IMR-90 (cell line): Measurements from ENCODE around the gene SIRPG. TPM values are rescaled to one million over a fixed set of nuclear protein-coding genes. Genes with fewer than 3 reads are reported as not detected.
A peak's percentile ranks its signal among the peaks of the same experiment; 100 is the strongest.

Experiments used
- ATAC-seq: fragments of 200-7000 bp; cut with Tn5 transposase; 2 replicates; pipeline ENCODE4 v1.9.1; 2020; ENCODE audit warnings: low read depth, mild to moderate bottlenecking, moderate library complexity
- BruUV-seq: library from RNA; stranded (reverse); fragments of 400-500 nt; replicated peaks from 2 replicates; lab custom pipeline; 2021; lab: Mats Ljungman, UMichigan
- CTCF ChIA-PET: fragments of 300-600 bp; formaldehyde crosslinking; extraction: SDS; loops from one replicate; lab custom pipeline; 2021; ENCODE audit warnings: antibody characterized with exemption; lab: Yijun Ruan, JAX
- POLR2A ChIA-PET: fragments of 300-600 bp; sonication (Branson Sonifier 250); formaldehyde crosslinking; loops from one replicate; lab custom pipeline; 2022; ENCODE audit warnings: antibody characterized with exemption; ENCODE audit not compliant: unreplicated experiment; lab: Charles Lee
- DNase-seq: peaks from one replicate; pipeline ENCODE4 v3.0.0; 2013
- H2AFZ ChIP-seq: replicated peaks from 2 replicates; pipeline ENCODE3; 2013; ENCODE audit warnings: low read length, mild to moderate bottlenecking; ENCODE audit not compliant: poor library complexity
- H2AK5ac ChIP-seq: 2 replicates; pipeline ENCODE4 v1.6.1; 2013; ENCODE audit warnings: low read depth, low read length, inconsistent platforms
- H2AK9ac ChIP-seq: replicated peaks from 2 replicates; pipeline ENCODE3; 2013; ENCODE audit warnings: mild to moderate bottlenecking, low read depth, low read length, moderate library complexity; ENCODE audit not compliant: poor library complexity
- H2BK120ac ChIP-seq: 2 replicates; pipeline ENCODE4 v1.6.1; 2013; ENCODE audit warnings: low read depth, low read length, inconsistent platforms
- H2BK15ac ChIP-seq: 3 replicates; pipeline ENCODE4 v1.6.1; 2013; ENCODE audit warnings: low read depth, low read length, inconsistent platforms
- H2BK20ac ChIP-seq: 2 replicates; pipeline ENCODE4 v1.6.1; 2013; ENCODE audit warnings: low read depth, mild to moderate bottlenecking, inconsistent platforms, low read length, moderate library complexity
- H2BK5ac ChIP-seq: 2 replicates; pipeline ENCODE4 v1.6.1; 2013; ENCODE audit warnings: mild to moderate bottlenecking, low read depth, low read length, inconsistent platforms; ENCODE audit not compliant: poor library complexity, severe bottlenecking
- H3K14ac ChIP-seq: replicated peaks from 2 replicates; pipeline ENCODE4 v1.6.1; 2013; ENCODE audit warnings: low read depth, low read length, inconsistent platforms
- H3K18ac ChIP-seq: 2 replicates; pipeline ENCODE4 v1.6.1; 2013; ENCODE audit warnings: low read depth, low read length, control low read depth
- H3K23ac ChIP-seq: 2 replicates; pipeline ENCODE4 v1.6.1; 2013; ENCODE audit warnings: low read depth, low read length, inconsistent platforms
- H3K27ac ChIP-seq: 2 replicates; pipeline ENCODE4 v1.5.1; 2013; ENCODE audit warnings: mild to moderate bottlenecking, control low read depth, low read length; ENCODE audit not compliant: insufficient read depth
- H3K27me3 ChIP-seq: 2 replicates; pipeline ENCODE4 v1.6.1; 2013; ENCODE audit warnings: low read length; ENCODE audit not compliant: control insufficient read depth, insufficient read depth
- H3K36me3 ChIP-seq: 2 replicates; pipeline ENCODE4 v1.6.1; 2013; ENCODE audit warnings: low read length, mixed read lengths; ENCODE audit not compliant: control insufficient read depth, insufficient read depth
- H3K4ac ChIP-seq: 2 replicates; pipeline ENCODE4 v1.6.1; 2013; ENCODE audit warnings: low read depth, low read length, inconsistent platforms
- H3K4me1 ChIP-seq: 2 replicates; pipeline ENCODE4 v1.6.1; 2013; ENCODE audit warnings: low read length, mixed read lengths; ENCODE audit not compliant: control insufficient read depth, insufficient read depth
- H3K4me2 ChIP-seq: 2 replicates; pipeline ENCODE4 v1.6.1; 2013; ENCODE audit warnings: low read depth, mild to moderate bottlenecking, control low read depth, low read length, moderate library complexity
- H3K4me3 ChIP-seq: 2 replicates; pipeline ENCODE4 v1.5.1; 2013; ENCODE audit warnings: low read depth, mild to moderate bottlenecking, control low read depth, low read length, moderate library complexity; ENCODE audit not compliant: insufficient read depth
- H3K56ac ChIP-seq: 2 replicates; pipeline ENCODE4 v1.6.1; 2013; ENCODE audit warnings: low read length, inconsistent platforms; ENCODE audit not compliant: insufficient read depth; ENCODE audit errors: extremely low read depth
- H3K79me1 ChIP-seq, 2 experiments: 2 replicates each; pipeline ENCODE4 v1.6.1; 2013; ENCODE audit warnings: low read length in 2 of 2, inconsistent platforms in 1 of 2, low read depth in 1 of 2
- H3K9ac ChIP-seq: 2 replicates; pipeline ENCODE4 v1.6.1; 2013; ENCODE audit warnings: low read depth, low read length, control low read depth
- H3K9me1 ChIP-seq: 2 replicates; pipeline ENCODE4 v1.6.1; 2013; ENCODE audit warnings: low read length, inconsistent platforms; ENCODE audit not compliant: insufficient read depth
- H3K9me3 ChIP-seq: 2 replicates; pipeline ENCODE4 v1.6.1; 2013; ENCODE audit warnings: low read length; ENCODE audit not compliant: control insufficient read depth, insufficient read depth
- H4K20me1 ChIP-seq: 2 replicates; pipeline ENCODE4 v1.6.1; 2013; ENCODE audit warnings: low read length, inconsistent platforms; ENCODE audit not compliant: insufficient read depth
- H4K5ac ChIP-seq: 2 replicates; pipeline ENCODE4 v1.6.1; 2013; ENCODE audit warnings: mild to moderate bottlenecking, low read depth, low read length, control low read depth
- H4K8ac ChIP-seq, 2 experiments: 2 replicates each; pipeline ENCODE4 v1.6.1; 2013; ENCODE audit warnings: low read depth in 2 of 2, low read length in 2 of 2, control low read depth in 1 of 2, inconsistent platforms in 1 of 2
- H4K91ac ChIP-seq: 2 replicates; pipeline ENCODE4 v1.6.1; 2013; ENCODE audit warnings: low read depth, low read length, inconsistent platforms; ENCODE audit not compliant: insufficient read depth
- BHLHE40 ChIP-seq: fragments of 150-350 bp; IDR thresholded peaks from 2 replicates; pipeline ENCODE4 v1.6.1; 2016; ENCODE audit warnings: mild to moderate bottlenecking, low read depth, low read length
- CEBPB ChIP-seq: IDR thresholded peaks from 2 replicates; pipeline ENCODE4 v1.6.1; 2012; ENCODE audit warnings: low read depth, low read length, improper control_type of control experiment
- CHD1 ChIP-seq: IDR thresholded peaks from 2 replicates; pipeline ENCODE4 v1.6.1; 2012; ENCODE audit warnings: low read depth, low read length, improper control_type of control experiment
- CTCF ChIP-seq: conservative IDR thresholded peaks from 2 replicates; pipeline ENCODE4 v1.5.1; 2012; ENCODE audit warnings: mild to moderate bottlenecking, low read depth, low read length, improper control_type of control experiment
- ELK1 ChIP-seq: fragments of 150-350 bp; IDR thresholded peaks from 2 replicates; pipeline ENCODE4 v1.6.1; 2016; ENCODE audit warnings: low read depth, mild to moderate bottlenecking, low read length, moderate library complexity, borderline replicate concordance
- FOS ChIP-seq: fragments of 150-350 bp; IDR thresholded peaks from 2 replicates; pipeline ENCODE4 v1.6.1; 2016; ENCODE audit warnings: low read depth, low read length
- MAFK ChIP-seq: IDR thresholded peaks from 2 replicates; pipeline ENCODE4 v1.6.1; 2012; ENCODE audit warnings: low read depth, low read length, improper control_type of control experiment
- MAZ ChIP-seq: IDR thresholded peaks from 2 replicates; pipeline ENCODE4 v1.6.1; 2012; ENCODE audit warnings: low read depth, mild to moderate bottlenecking, low read length, improper control_type of control experiment, moderate library complexity, borderline replicate concordance
- MXI1 ChIP-seq: IDR thresholded peaks from 2 replicates; pipeline ENCODE4 v1.6.1; 2012; ENCODE audit warnings: low read depth, mild to moderate bottlenecking, low read length, moderate library complexity, borderline replicate concordance
- NFE2L2 ChIP-seq: fragments of 150-350 bp; IDR thresholded peaks from 2 replicates; pipeline ENCODE4 v1.6.1; 2016; ENCODE audit warnings: low read depth, mild to moderate bottlenecking, low read length
- POLR2A ChIP-seq: IDR thresholded peaks from 2 replicates; pipeline ENCODE4 v1.6.1; 2012; ENCODE audit warnings: mild to moderate bottlenecking, low read depth, low read length
- RAD21 ChIP-seq: IDR thresholded peaks from 2 replicates; pipeline ENCODE4 v1.6.1; 2012; ENCODE audit warnings: low read length, improper control_type of control experiment
- RCOR1 ChIP-seq: IDR thresholded peaks from 2 replicates; pipeline ENCODE4 v1.6.1; 2012; ENCODE audit warnings: mild to moderate bottlenecking, low read length, improper control_type of control experiment; ENCODE audit not compliant: insufficient replicate concordance
- RFX5 ChIP-seq: IDR thresholded peaks from 2 replicates; pipeline ENCODE4 v1.8.0; 2012; ENCODE audit warnings: low read depth, mild to moderate bottlenecking, low read length, moderate library complexity
- SMC3 ChIP-seq: fragments of 150-350 bp; IDR thresholded peaks from 2 replicates; pipeline ENCODE4 v1.6.1; 2016; ENCODE audit warnings: low read depth, mild to moderate bottlenecking, antibody characterized with exemption, low read length, moderate library complexity
- USF2 ChIP-seq: fragments of 150-350 bp; IDR thresholded peaks from 2 replicates; pipeline ENCODE4 v1.6.1; 2017; ENCODE audit warnings: mild to moderate bottlenecking, antibody characterized with exemption, low read length, low read depth
- WGBS, 2 experiments: methylation state at CpG; one replicate each; pipeline versions ENCODE4 v1.1.5 to v1.1.7; 2013; ENCODE audit warnings: missing lambda C conversion rate in 2 of 2; ENCODE audit not compliant: insufficient read length in 1 of 2; ENCODE audit errors: extremely low coverage in 2 of 2; 5-methylcytosine and 5-hydroxymethylcytosine counted together
- dilution Hi-C: fragments of 300-500 bp; cut with HindIII; formaldehyde crosslinking; loops from one replicate; pipeline ENCODE4 v1.14.3; 2018; ENCODE audit warnings: low sequenced_read_pairs; ENCODE audit not compliant: unreplicated experiment
- in situ Hi-C: fragments of 300-500 bp; cut with MboI; formaldehyde crosslinking; loops from 3 replicates; pipeline ENCODE4 v1.14.3; 2019; ENCODE audit warnings: low sequenced_read_pairs, inconsistent platforms, mixed read lengths
- intact Hi-C: fragments of 100-400 bp; cut with micrococcal nuclease; formaldehyde crosslinking; loops from 2 replicates; pipeline ENCODE4 v1.10.0; 2022
- polyA plus RNA-seq, 3 experiments: library from polyadenylated mRNA; depleted of rRNA; stranded (reverse); fragments of >200 nt; gene quantifications; 2 replicates each; pipeline ENCODE4 v1.2.3, GENCODE V29; 2012; ENCODE audit warnings: low replicate concordance in 1 of 3
- total RNA-seq: library from RNA; depleted of rRNA; stranded (reverse); fragments of >200 nt; gene quantifications from 2 replicates; pipeline ENCODE4 v1.2.3, GENCODE V29; 2012

Gene SIRPG
- total and polyA plus RNA-seq, 2 of the 4 experiments (the other 2 are of a cell fraction), result not detected

GRCh38 chr20:1685304-1686052, 27.9 kb upstream of the SIRPG start:
- Histone ChIP-seq H3K4me2 (no peak overlapping the region), H3K23ac (no peak overlapping the region), H2AK9ac (peak overlapping the region; percentile 23), H3K4me3 (no peak overlapping the region), H2AK5ac (no peak overlapping the region), H4K20me1 (no peaks in the 10 kb centered on the region), H3K4me1 (no peaks in the 10 kb centered on the region), H3K79me1 (no peaks in the 10 kb centered on the region), H2BK20ac (no peak overlapping the region), H2BK120ac (no peak overlapping the region), H3K56ac (no peak overlapping the region), H3K9me3 (no peaks in the 10 kb centered on the region), H3K36me3 (no peaks in the 10 kb centered on the region), H3K27ac (no peak overlapping the region), H3K18ac (no peak overlapping the region), H3K14ac (no peak overlapping the region), H3K4ac (no peak overlapping the region), H3K9ac (no peak overlapping the region), H3K9me1 (no peaks in the 10 kb centered on the region), H4K91ac (no peak overlapping the region), H4K5ac (no peak overlapping the region), H4K8ac (no peak overlapping the region), H2BK5ac (no peak overlapping the region), H2AFZ (no peak overlapping the region), H3K27me3 (peaks cover 5% of the 10 kb centered on the region), H2BK15ac (no peak overlapping the region)
- TF ChIP-seq CEBPB, result no peak
- TF ChIP-seq SMC3, result no peak
- TF ChIP-seq NFE2L2, result no peak
- TF ChIP-seq FOS, result no peak
- no peak for TF ChIP-seq POLR2A
- no peak for TF ChIP-seq USF2
- no peak for TF ChIP-seq ELK1
- TF ChIP-seq RFX5, result no peak
- TF ChIP-seq MXI1, result no peak
- no peak for TF ChIP-seq RAD21
- no peak for TF ChIP-seq BHLHE40
- TF ChIP-seq CTCF, result no peak
- no peak for TF ChIP-seq RCOR1
- no peak for TF ChIP-seq MAFK
- no peak for TF ChIP-seq CHD1
- no peak for TF ChIP-seq MAZ
- no TSS peak for BruUV-seq
- intact Hi-C loops (no loop called here), in situ Hi-C loops (no loop called here), dilution Hi-C loops (no loop called here)
- no peak for DNase-seq
- POLR2A ChIA-PET, result no interaction called here
- no peak for ATAC-seq
- no CpG with 5 or more reads among the region's 5 CpGs for WGBS, 2 experiments
- CTCF ChIA-PET, result no interaction called here
